ENCODE results near the gene TCF4. TPM values are rescaled to one million over a fixed set of nuclear protein-coding genes. Genes with fewer than 3 reads are reported as not detected.

Gene TCF4
- total RNA-seq, 1 experiment from 2014 or later, result 104 TPM

DNA sequence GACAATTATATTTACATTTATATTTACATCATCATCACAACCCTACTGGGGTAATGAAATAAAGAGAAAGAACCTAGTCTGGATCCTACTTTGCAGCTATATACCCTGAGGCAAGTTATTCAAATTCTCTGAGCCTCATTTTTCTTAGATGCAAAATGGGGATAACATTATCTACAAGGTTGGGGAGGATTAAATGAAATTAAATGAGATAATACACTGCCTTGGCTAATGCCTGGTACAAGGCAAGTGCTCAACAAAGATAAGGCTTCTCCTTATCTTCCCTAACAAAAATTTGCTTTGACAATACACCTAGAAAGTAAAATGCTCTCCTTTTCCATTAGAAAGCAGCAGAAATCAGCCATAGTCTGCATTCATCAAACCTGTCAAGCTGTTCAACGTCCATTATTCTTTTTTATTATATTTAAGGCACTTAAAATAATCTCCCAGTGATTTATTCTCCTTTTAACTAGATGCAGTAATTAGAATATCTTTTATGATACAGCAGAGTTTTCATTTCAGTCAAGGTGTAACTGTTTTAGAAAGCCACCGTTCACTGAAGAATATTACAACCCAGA is 44.8 kb downstream of the TCF4 start (continued):
- TF ChIP-seq NR3C1 (CRISPR knock-in tag; conservative IDR thresholded peaks at IDR 0.05; ENCODE audit: low read depth), result no peak
- TF ChIP-seq FOXJ3 (CRISPR knock-in tag; IDR thresholded peaks at IDR 0.05; ENCODE audit: borderline replicate concordance), result no peak
- no peak for TF ChIP-seq RORB (CRISPR knock-in tag; IDR thresholded peaks at IDR 0.05)
- TF ChIP-seq, protein P1, sequence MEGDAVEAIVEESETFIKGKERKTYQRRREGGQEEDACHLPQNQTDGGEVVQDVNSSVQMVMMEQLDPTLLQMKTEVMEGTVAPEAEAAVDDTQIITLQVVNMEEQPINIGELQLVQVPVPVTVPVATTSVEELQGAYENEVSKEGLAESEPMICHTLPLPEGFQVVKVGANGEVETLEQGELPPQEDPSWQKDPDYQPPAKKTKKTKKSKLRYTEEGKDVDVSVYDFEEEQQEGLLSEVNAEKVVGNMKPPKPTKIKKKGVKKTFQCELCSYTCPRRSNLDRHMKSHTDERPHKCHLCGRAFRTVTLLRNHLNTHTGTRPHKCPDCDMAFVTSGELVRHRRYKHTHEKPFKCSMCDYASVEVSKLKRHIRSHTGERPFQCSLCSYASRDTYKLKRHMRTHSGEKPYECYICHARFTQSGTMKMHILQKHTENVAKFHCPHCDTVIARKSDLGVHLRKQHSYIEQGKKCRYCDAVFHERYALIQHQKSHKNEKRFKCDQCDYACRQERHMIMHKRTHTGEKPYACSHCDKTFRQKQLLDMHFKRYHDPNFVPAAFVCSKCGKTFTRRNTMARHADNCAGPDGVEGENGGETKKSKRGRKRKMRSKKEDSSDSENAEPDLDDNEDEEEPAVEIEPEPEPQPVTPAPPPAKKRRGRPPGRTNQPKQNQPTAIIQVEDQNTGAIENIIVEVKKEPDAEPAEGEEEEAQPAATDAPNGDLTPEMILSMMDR (IDR thresholded peaks at IDR 0.05), result no peak
- no peak for TF ChIP-seq CREM (CRISPR knock-in tag; IDR thresholded peaks at IDR 0.05)
- TF ChIP-seq ELF4 (CRISPR knock-in tag; IDR thresholded peaks at IDR 0.05; ENCODE audit: low read depth), result no peak
- TF ChIP-seq ZBTB21 (CRISPR knock-in tag; IDR thresholded peaks at IDR 0.05; ENCODE audit: borderline replicate concordance), result no peak

DNA sequence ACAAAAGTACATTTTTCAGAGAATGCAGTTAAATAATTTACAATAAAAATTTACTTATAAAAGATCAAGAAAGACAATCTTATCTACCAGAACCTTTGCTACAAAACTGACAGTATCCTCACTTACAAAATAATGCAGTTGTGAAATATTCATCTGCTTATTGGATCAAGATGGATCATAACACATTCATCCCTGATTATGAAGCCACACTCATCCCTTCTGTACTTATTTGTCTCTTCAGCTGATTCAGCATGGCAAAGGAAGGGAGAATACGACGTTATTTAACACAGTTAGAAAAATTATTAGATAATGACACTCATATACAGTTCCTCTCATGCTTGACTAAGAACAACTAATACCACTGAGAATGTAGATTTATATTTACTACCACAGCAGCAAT is 46.4 kb downstream of the TCF4 start:
- no peak for DNase-seq (ENCODE audit: low spot score)
- Mint-ChIP-seq H3K36me3 (no peaks in the 10 kb centered on the region), H3K4me1 (peaks cover 63% of the 10 kb centered on the region), H3K27me3 (ENCODE audit: low read depth) (no peaks in the 10 kb centered on the region), H3K9me3 (no peaks in the 10 kb centered on the region), H3K27ac (no peak overlapping the region; the same call in 1 of the 2 replicates), H3K4me3 (no peak overlapping the region)
- CTCF ChIA-PET, result no interaction called here
- POLR2A ChIA-PET, result no interaction called here
- no peak for TF ChIP-seq NFE2L1 (CRISPR knock-in tag; IDR thresholded peaks at IDR 0.05)
- no peak for TF ChIP-seq ZNF232 (CRISPR knock-in tag; IDR thresholded peaks at IDR 0.05)
- no peak for TF ChIP-seq CREM (CRISPR knock-in tag; IDR thresholded peaks at IDR 0.05)
- TF ChIP-seq, protein P2, sequence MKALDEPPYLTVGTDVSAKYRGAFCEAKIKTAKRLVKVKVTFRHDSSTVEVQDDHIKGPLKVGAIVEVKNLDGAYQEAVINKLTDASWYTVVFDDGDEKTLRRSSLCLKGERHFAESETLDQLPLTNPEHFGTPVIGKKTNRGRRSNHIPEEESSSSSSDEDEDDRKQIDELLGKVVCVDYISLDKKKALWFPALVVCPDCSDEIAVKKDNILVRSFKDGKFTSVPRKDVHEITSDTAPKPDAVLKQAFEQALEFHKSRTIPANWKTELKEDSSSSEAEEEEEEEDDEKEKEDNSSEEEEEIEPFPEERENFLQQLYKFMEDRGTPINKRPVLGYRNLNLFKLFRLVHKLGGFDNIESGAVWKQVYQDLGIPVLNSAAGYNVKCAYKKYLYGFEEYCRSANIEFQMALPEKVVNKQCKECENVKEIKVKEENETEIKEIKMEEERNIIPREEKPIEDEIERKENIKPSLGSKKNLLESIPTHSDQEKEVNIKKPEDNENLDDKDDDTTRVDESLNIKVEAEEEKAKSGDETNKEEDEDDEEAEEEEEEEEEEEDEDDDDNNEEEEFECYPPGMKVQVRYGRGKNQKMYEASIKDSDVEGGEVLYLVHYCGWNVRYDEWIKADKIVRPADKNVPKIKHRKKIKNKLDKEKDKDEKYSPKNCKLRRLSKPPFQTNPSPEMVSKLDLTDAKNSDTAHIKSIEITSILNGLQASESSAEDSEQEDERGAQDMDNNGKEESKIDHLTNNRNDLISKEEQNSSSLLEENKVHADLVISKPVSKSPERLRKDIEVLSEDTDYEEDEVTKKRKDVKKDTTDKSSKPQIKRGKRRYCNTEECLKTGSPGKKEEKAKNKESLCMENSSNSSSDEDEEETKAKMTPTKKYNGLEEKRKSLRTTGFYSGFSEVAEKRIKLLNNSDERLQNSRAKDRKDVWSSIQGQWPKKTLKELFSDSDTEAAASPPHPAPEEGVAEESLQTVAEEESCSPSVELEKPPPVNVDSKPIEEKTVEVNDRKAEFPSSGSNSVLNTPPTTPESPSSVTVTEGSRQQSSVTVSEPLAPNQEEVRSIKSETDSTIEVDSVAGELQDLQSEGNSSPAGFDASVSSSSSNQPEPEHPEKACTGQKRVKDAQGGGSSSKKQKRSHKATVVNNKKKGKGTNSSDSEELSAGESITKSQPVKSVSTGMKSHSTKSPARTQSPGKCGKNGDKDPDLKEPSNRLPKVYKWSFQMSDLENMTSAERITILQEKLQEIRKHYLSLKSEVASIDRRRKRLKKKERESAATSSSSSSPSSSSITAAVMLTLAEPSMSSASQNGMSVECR (CRISPR knock-in tag; IDR thresholded peaks at IDR 0.05; ENCODE audit: borderline replicate concordance), result no peak
- TF ChIP-seq, protein P3, sequence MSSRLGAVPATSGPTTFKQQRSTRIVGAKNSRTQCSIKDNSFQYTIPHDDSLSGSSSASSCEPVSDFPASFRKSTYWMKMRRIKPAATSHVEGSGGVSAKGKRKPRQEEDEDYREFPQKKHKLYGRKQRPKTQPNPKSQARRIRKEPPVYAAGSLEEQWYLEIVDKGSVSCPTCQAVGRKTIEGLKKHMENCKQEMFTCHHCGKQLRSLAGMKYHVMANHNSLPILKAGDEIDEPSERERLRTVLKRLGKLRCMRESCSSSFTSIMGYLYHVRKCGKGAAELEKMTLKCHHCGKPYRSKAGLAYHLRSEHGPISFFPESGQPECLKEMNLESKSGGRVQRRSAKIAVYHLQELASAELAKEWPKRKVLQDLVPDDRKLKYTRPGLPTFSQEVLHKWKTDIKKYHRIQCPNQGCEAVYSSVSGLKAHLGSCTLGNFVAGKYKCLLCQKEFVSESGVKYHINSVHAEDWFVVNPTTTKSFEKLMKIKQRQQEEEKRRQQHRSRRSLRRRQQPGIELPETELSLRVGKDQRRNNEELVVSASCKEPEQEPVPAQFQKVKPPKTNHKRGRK (CRISPR knock-in tag; IDR thresholded peaks at IDR 0.05; ENCODE audit: borderline replicate concordance), result no peak
- no peak for TF ChIP-seq KAT7 (CRISPR knock-in tag; IDR thresholded peaks at IDR 0.05; ENCODE audit: borderline replicate concordance)
- no peak for TF ChIP-seq FOXP1 (CRISPR knock-in tag; IDR thresholded peaks at IDR 0.05; ENCODE audit: borderline replicate concordance)
- TF ChIP-seq, protein P4, sequence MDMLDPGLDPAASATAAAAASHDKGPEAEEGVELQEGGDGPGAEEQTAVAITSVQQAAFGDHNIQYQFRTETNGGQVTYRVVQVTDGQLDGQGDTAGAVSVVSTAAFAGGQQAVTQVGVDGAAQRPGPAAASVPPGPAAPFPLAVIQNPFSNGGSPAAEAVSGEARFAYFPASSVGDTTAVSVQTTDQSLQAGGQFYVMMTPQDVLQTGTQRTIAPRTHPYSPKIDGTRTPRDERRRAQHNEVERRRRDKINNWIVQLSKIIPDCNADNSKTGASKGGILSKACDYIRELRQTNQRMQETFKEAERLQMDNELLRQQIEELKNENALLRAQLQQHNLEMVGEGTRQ (CRISPR knock-in tag; IDR thresholded peaks at IDR 0.05), result no peak
- no peak for TF ChIP-seq EMX1 (CRISPR knock-in tag; IDR thresholded peaks at IDR 0.05)
- TF ChIP-seq, protein P5, sequence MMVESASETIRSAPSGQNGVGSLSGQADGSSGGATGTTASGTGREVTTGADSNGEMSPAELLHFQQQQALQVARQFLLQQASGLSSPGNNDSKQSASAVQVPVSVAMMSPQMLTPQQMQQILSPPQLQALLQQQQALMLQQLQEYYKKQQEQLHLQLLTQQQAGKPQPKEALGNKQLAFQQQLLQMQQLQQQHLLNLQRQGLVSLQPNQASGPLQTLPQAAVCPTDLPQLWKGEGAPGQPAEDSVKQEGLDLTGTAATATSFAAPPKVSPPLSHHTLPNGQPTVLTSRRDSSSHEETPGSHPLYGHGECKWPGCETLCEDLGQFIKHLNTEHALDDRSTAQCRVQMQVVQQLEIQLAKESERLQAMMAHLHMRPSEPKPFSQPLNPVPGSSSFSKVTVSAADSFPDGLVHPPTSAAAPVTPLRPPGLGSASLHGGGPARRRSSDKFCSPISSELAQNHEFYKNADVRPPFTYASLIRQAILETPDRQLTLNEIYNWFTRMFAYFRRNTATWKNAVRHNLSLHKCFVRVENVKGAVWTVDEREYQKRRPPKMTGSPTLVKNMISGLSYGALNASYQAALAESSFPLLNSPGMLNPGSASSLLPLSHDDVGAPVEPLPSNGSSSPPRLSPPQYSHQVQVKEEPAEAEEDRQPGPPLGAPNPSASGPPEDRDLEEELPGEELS (CRISPR knock-in tag; IDR thresholded peaks at IDR 0.05), result no peak
- ATAC-seq, result no peak

All from WTC11 (cell line).